Esophagus squamous epithelium (tissue), 4 donors: Measurements from ENCODE around the gene PDK2.

Experiments
- POLR2A ChIP-seq, 4 donors: fragments of 450-650 bp; IDR thresholded peaks; one replicate each; pipeline ENCODE4 v1.6.1; 2017; ENCODE audit warnings: antibody characterized with exemption in 4 of 4, mild to moderate bottlenecking in 4 of 4, moderate library complexity in 3 of 4
- TF ChIP-seq, protein P1 (sequence below), 6 experiments: fragments of 450-650 bp in 4 of 6; fragments of 200-600 bp in 2 of 6; sonication (generic) in 2 of 6; IDR thresholded peaks; one replicate each; pipeline ENCODE4 v1.5.1; 2016 to 2019; ENCODE audit warnings: antibody characterized with exemption in 6 of 6, mild to moderate bottlenecking in 4 of 6, moderate library complexity in 4 of 6

DNA sequence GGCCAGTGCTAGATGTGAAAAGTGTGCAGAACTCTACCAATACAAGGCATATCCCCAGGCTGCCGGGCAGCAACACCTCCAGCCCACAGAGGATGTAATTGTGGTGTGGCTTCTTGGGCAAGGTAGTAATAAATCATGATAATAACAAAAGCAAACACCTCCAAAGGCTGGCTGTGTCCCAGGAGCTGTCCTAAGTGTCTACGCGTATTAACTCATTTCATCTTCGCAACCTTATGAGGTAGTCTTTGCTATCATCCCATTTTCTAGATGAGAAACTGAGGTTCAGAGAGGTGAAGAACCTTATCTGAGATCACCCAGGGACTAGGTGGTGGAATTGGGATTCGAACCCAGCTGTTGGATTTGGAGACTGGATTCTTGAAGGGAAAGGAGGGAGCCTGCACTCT is 5.3 kb downstream of the PDK2 start:
- TF ChIP-seq, protein P1, sequence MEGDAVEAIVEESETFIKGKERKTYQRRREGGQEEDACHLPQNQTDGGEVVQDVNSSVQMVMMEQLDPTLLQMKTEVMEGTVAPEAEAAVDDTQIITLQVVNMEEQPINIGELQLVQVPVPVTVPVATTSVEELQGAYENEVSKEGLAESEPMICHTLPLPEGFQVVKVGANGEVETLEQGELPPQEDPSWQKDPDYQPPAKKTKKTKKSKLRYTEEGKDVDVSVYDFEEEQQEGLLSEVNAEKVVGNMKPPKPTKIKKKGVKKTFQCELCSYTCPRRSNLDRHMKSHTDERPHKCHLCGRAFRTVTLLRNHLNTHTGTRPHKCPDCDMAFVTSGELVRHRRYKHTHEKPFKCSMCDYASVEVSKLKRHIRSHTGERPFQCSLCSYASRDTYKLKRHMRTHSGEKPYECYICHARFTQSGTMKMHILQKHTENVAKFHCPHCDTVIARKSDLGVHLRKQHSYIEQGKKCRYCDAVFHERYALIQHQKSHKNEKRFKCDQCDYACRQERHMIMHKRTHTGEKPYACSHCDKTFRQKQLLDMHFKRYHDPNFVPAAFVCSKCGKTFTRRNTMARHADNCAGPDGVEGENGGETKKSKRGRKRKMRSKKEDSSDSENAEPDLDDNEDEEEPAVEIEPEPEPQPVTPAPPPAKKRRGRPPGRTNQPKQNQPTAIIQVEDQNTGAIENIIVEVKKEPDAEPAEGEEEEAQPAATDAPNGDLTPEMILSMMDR (IDR thresholded peaks at IDR 0.05): no peak
- no peak for TF ChIP-seq POLR2A (IDR thresholded peaks at IDR 0.05)
